K562 (cell line): ENCODE measurements around the gene CHST10. TPM values are rescaled to one million over a fixed set of nuclear protein-coding genes. Genes with fewer than 3 reads are reported as not detected.

Experiments
- BCL6 ChIP-seq: fragments of 250-450 bp; sonication (Bioruptor Pico); IDR thresholded peaks from 2 replicates; pipeline ENCODE4 v1.4.0; 2020
- CAMTA2 ChIP-seq: fragments of 250-450 bp; sonication (Bioruptor Pico); conservative IDR thresholded peaks from 2 replicates; pipeline ENCODE4 v1.5.1; 2022
- CBFB ChIP-seq: sonication (generic); formaldehyde crosslinking; IDR thresholded peaks from 2 replicates; pipeline ENCODE4 v1.4.0; 2020; ENCODE audit warnings: mild to moderate bottlenecking, missing genetic modification reagents
- CBX1 ChIP-seq: sonication (generic); IDR thresholded peaks from 2 replicates; pipeline ENCODE4 v1.6.1; 2016; ENCODE audit warnings: antibody characterized with exemption, low read depth, mild to moderate bottlenecking
- CLOCK ChIP-seq: fragments of 250-450 bp; sonication (Bioruptor Pico); IDR thresholded peaks from 2 replicates; pipeline ENCODE4 v1.4.0; 2020; ENCODE audit warnings: mild to moderate bottlenecking, moderate library complexity, borderline replicate concordance
- E2F3 ChIP-seq: fragments of 250-450 bp; sonication (Bioruptor Pico); IDR thresholded peaks from 2 replicates; pipeline ENCODE4 v1.4.0; 2020; ENCODE audit warnings: mild to moderate bottlenecking
- ELF1 ChIP-seq: fragments of 200-800 bp; sonication (Bioruptor generic); IDR thresholded peaks from 2 replicates; pipeline ENCODE4 v1.6.1; 2016; ENCODE audit warnings: missing genetic modification characterization, missing compliant biosample characterization
- ESRRB ChIP-seq: fragments of 250-450 bp; sonication (Bioruptor Pico); IDR thresholded peaks from 2 replicates; pipeline ENCODE4 v1.5.0; 2020; ENCODE audit warnings: mild to moderate bottlenecking, moderate library complexity, borderline replicate concordance
- FOS ChIP-seq: IDR thresholded peaks from 3 replicates; pipeline ENCODE4 v1.6.1; 2011; ENCODE audit not compliant: insufficient read length; ENCODE audit errors: extremely low read depth
- NONO ChIP-seq, 2 experiments: fragments of 200-400 bp in 1 of 2; fragments of 450-650 bp in 1 of 2; formaldehyde crosslinking in 1 of 2; IDR thresholded peaks; 2 replicates each; pipeline ENCODE4 v1.6.1; 2017; ENCODE audit warnings: low read depth in 2 of 2, mild to moderate bottlenecking in 2 of 2, moderate library complexity in 2 of 2, low read length in 1 of 2
- POLR2H ChIP-seq: IDR thresholded peaks from 2 replicates; pipeline ENCODE4 v1.6.1; 2016; ENCODE audit warnings: missing genetic modification characterization, low read depth, mild to moderate bottlenecking, control low read depth, missing compliant biosample characterization, moderate library complexity
- SFPQ ChIP-seq: fragments of 200-400 bp; formaldehyde crosslinking; IDR thresholded peaks from 2 replicates; pipeline ENCODE4 v1.6.1; 2017; ENCODE audit warnings: mild to moderate bottlenecking, low read depth, low read length, moderate library complexity
- STAG1 ChIP-seq: sonication (generic); formaldehyde crosslinking; IDR thresholded peaks from 2 replicates; pipeline ENCODE4 v1.5.0; 2020; ENCODE audit warnings: missing genetic modification reagents, borderline replicate concordance
- ZNF175 ChIP-seq: fragments of 200-800 bp; sonication (Bioruptor generic); IDR thresholded peaks from 2 replicates; pipeline ENCODE4 v1.6.1; 2016; ENCODE audit warnings: low read depth, mild to moderate bottlenecking, missing genetic modification characterization, missing compliant biosample characterization
- ZNF449 ChIP-seq: fragments of 250-450 bp; sonication (Bioruptor Pico); IDR thresholded peaks from 2 replicates; pipeline ENCODE4 v1.8.0; 2022; ENCODE audit warnings: moderate library complexity, mild to moderate bottlenecking, inconsistent platforms
- ZNF518B ChIP-seq: fragments of 250-450 bp; sonication (Bioruptor Pico); IDR thresholded peaks from 2 replicates; pipeline ENCODE4 v1.5.0; 2021; ENCODE audit warnings: mild to moderate bottlenecking, moderate library complexity
- polyA plus RNA-seq, 8 experiments: library from polyadenylated mRNA; depleted of rRNA in 4 of 8; stranded (reverse) in 5 of 8; unstranded in 3 of 8; fragments of >200 nt; fragmentation: Nextera tagmentation in 2 of 8; fragmentation: Illumina TruSeq in 1 of 8; extraction: Ambion mirVana in 2 of 8; extraction: Trizol in 1 of 8; gene quantifications; 2 replicates each; pipeline versions ENCODE4 v1.2.1 to v1.2.3, GENCODE V29; 2011 to 2014; ENCODE audit warnings: inconsistent platforms in 1 of 8, missing spikeins in 1 of 8
- total RNA-seq, 7 experiments: library from RNA; depleted of rRNA in 6 of 7; stranded (reverse); fragments of >200 nt in 6 of 7; fragmentation: Illumina TruSeq in 2 of 7; extraction: Trizol in 2 of 7; gene quantifications; 2 replicates each; pipeline versions ENCODE4 v1.2.1 to v1.2.3, GENCODE V29; 2011 to 2021; ENCODE audit warnings: low replicate concordance in 1 of 7

CHST10 gene
- total and polyA plus RNA-seq, 9 of the 15 experiments (the other 6 are each of a cell fraction or from before 2014, with no cell fraction given): 1.3 to 30.9 (median 19.3) TPM

GRCh38 chr2:100416935-100417710, at the start of gene CHST10 (continued):
- TF ChIP-seq SFPQ (no peak), STAG1 (CRISPR knock-in tag) (no peak), CAMTA2 (CRISPR knock-in tag) (no peak), ZNF175 (CRISPR knock-in tag) (0 out of 2 replicates have a peak, but pooled peaks have one; percentile 66), POLR2H (tag) (peak; percentile 70), E2F3 (0 out of 2 replicates have a peak, but pooled peaks have one; percentile 11), CLOCK (no peak), CBX1 (no peak; the same call in 1 of the 2 replicates), FOS (no peak), NONO (IDR thresholded peaks at IDR 0.05; ENCODE audit: low read depth in 2 of 2, low read length in 1 of 2) (peak; percentile 82 to 91), ELF1 (tag) (no peak; the same call in 1 of the 2 replicates), ZNF518B (CRISPR knock-in tag) (no peak), BCL6 (CRISPR knock-in tag) (no peak), ESRRB (CRISPR knock-in tag) (no peak), CBFB (CRISPR knock-in tag) (no peak), ZNF449 (CRISPR knock-in tag) (no peak)
